NCI-H2107 treated with DMSO at 0.1 percent for 48 hours (cell line): ENCODE results near the gene HOXC11.

ENCODE experiments used
- DNase-seq: peaks from one replicate; lab custom pipeline; 2025; ENCODE audit not compliant: unreplicated experiment; lab: John Stamatoyannopoulos, UW

HOXC11 gene

DNA sequence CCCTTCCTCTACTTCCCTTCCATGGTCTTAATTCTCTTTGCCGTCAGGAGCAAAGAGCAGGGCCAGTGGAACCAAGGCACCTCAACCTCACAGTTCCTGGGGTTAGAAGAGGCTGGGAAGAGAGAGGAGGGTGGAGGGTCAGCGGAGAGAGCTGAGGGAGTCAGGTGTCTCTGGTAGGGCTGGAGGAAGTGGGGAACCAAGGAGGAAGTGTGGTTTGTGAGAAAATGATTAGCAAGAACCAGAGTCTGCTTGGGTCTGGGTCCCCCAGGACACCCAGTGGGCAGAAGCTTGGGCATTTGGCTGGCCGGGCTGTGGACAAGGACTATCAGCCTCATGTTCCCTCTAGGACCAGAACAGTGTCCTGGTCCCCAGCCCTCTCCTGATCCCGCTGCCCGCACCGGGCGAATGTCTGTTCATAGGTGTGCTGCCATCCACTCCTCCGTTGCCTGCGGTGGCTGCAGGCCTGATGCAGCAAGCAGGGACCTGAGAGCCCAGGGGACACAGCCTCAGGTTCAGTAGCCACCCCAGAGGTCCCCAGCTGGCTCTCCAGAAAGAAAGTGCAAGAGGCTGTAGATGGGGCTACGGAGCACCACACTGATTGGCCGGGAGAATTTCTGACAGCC is 15.9 kb upstream of the HOXC11 start:
- no peak for DNase-seq

DNA sequence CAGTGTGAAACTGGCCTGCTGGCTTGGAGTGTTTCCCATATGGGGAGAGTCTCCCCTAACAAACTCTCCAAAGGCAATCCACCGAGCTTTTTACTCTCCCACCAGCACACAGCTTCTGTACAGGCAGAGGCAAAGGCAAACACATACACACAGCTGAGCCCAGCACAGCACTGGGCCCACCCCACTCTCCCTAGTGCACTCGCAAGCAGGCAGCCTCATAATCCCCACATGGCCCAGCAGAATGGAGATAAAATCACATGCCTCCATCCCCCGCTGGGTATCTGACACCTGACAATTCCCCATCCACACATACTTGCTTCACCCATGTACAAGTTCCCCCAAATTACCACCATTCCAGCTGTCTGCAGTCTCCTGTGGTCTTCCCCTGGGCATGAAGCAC is 14.8 kb upstream of the HOXC11 start:
- DNase-seq, result no peak

DNA sequence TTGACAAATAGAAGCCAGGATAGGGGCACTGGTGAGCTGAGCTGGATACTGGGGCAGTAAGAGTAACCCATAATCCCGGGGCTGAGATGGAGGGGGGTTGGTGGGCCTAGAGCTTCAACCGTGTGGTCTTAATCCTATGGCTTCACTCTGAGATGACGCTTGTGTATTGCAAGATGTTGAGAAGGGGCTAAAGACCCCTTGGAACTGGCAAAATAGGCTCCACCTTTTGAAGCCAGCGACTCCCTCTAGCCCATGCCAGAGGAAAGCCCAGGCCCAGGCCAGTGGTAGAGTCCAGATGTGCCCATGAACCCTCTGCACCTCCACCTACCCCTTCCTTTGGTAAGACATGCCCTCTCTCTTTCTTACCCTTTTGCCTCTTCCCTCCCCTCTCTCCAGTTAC is 13.6 kb upstream of the HOXC11 start:
- no peak for DNase-seq

DNA sequence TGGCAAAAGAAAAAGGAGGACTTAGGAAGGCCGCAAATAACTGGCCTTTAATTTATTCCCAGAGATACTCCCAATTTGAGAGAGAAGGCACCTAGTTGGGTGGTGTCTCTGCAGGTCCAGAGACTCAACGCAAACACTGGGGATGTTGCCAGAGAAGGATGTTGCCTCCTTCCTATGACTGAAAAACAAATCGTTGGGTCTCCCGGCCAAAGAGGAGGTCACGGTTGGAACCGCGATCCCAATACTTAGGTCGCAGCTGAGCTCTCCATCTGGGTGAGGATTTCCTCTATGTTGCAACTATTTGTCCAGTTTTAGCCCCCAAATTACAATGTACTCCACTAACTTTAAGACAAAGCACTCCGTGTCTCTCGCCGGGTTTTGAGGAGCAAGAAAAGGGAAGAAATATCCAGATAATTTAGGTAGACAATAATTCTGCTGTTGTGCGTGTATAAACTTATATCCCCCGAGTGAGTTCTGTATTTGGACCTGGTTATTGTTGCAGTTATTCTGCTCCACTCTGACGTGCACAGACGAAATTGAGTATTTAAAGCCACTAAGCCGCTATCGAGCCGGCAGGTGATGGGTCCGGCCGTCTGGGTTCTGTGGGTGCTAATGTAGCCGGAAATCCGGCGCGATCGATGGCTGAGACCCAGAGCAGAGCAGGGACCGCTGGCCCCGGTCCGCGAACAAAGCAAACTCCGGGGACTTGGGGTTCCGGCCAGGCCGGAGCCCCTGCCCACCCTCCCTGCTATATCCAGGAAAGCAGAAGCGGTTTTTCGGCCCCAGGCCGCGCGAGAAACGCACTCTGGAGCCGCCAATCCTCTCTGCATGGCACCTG is 12.5 kb upstream of the HOXC11 start:
- no peak for DNase-seq

DNA sequence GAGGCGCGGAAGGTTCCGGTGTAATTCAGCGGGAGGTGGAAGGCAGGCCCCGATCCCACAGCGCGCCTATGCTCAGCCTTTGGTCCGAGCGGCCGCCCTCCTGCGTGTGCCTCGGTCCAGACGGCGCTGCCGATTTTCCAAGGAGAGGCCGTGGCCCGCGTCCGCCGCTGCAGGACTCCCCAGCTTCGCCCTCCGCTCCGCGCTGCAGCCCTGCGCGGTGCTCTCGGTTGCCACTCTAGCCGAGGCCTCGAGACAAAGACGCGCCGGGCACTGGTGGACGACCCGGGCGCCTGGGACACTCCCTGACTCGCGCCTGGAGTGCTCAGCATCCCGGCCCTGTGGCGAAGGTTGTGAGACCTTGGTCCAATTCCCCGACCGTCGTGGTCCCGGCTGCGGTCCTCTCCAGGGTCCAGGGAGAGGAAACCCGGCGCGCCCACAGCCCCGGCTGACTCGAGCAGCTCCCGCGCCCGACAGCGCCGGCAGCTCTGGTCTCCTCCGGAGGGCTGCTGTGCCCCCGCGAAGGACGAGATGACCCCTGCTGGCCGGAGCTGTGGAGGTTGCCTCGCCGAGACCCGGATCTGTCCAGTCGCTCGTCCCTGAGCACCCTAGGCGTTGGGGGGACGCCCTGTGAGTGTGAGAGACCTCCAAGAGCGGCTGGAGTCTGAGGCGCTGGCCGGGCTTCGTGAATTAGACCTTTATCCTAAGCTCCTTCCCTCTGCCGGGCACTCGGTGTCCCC is 11.7 kb upstream of the HOXC11 start:
- DNase-seq, result no peak

DNA sequence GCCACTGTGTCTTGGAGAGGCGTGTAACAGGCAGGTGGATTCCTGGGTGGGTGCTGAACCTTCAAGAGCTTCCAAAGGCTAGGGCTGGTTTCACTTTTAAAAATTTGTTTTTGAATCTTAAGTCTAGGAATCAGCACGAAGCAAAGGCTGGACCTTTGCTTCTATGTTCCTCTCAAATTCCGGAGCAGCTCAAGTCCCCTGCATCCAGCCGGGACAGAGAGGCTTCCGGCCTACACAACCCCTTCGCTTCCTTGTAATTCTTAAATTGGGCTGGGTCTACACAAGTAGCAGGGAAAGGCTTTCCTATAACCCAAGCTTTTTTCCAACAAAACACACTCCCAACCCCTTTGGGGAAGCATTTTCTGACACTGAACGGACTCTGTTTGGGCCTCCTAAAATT is 9.9 kb upstream of the HOXC11 start:
- DNase-seq, result no peak

DNA sequence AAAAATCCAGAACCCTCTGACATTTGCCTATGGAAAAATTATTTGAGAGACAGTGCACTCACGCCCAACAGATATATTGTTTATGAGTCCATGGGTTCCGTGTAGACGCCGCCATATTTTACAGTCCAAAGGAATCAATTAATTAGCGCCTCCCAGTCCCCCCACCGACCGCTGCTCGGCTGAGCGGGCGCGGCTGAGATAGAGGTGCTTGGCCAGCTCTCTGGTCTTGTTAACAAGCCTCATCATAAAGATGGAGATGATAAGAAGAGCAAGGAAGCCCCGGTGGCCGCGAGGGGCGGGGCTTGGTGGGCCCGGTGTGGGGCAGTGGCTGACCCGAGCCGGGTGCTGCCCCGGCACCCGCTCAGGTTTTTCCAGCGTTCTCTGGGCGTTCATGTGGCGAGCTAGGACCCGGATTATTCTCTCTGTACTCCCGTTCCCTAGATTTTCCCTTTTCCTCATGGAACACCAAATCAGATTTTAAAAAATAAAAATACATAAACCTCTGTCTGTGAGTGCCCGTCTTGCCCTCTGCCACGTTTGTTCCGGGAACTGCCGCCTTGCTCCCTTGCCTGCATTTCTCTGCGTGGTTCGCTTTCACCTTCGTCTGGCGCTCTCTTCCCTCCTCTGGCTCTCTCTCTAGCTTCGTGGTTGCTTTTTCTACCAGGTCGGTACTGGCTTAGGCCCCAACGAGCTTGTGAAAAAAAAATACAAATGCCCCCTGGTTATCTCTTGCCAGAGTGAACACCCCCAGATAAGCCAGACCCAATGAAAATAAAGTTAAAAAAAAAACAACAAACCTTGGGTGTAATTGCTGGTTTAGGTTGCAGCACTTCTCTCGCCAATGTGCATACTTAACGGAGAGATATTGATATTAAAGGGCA is 9.3 kb upstream of the HOXC11 start:
- DNase-seq, result no peak

DNA sequence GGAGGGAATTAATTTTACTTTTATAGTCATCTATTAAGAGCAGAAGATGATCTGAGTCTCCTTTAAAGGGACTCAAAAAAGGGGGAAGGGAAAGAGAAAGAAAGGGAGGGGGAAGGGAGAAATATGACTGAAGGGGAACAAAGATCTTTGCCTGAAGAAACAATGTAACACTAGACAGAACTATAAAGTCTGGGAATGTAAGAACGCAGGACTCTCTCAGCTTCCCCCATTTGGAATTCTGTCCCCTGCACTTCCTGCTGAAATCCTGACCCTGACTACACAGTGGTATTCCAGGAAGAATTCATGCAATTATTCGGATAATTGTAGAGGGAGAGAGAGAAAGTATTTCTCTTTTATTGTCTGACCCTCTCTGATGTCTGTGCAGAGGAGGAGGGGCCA is 8.6 kb upstream of the HOXC11 start:
- no peak for DNase-seq

DNA sequence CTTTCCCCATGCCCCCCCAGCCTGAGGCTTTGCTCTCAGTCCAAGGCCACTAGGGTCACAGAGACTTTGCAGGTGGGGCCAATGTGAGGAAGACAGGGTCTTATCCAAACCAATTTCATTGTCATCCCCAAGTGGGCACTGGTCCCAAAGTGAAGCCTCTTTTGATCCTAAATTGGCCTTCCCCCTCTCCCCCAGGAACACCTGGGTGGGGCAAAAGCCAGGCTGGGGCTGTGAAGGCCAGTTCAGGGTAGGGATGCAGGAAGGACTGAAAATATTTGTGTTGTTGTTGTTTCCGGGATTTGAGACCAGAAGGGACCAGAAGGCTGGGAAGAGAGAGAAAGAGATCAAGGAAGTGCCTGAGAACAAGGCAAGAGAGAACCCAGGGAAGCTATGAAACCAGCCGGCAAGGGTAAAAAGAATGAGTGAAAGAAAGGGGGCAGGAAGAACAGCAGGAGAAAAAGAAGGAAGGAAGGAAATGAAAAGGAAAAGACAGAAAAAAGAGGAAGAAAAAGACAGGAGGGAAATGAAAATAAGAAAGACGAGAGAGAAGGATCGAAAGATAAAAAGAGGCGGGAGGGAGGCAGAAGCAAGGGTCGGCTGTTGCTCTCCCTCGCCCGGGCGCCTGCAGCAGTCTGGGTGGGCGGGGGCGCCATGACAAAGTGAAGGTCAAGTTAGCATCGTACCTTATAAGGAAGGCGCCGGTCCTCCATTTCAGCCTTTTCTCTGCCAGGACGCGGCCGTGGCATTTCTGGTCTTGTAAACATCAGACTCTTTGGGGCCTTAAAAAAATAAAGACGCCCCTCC is 7.4 kb upstream of the HOXC11 start:
- DNase-seq, result no peak

DNA sequence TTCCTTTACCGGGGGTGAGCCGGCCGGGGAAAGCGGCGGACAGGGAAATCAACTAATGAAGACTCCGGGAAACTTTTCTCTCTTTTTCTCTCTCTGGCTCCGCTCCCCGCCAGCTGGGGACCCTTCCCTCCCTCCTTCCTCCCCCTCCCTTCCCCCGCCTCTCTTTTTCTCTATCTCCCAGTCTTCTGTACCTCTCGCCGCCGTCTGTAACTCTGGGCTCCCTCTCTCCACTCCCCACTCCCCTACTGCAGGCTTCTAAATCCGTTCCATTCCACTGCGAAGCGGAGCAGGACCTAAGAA is 6.9 kb upstream of the HOXC11 start:
- no peak for DNase-seq

DNA sequence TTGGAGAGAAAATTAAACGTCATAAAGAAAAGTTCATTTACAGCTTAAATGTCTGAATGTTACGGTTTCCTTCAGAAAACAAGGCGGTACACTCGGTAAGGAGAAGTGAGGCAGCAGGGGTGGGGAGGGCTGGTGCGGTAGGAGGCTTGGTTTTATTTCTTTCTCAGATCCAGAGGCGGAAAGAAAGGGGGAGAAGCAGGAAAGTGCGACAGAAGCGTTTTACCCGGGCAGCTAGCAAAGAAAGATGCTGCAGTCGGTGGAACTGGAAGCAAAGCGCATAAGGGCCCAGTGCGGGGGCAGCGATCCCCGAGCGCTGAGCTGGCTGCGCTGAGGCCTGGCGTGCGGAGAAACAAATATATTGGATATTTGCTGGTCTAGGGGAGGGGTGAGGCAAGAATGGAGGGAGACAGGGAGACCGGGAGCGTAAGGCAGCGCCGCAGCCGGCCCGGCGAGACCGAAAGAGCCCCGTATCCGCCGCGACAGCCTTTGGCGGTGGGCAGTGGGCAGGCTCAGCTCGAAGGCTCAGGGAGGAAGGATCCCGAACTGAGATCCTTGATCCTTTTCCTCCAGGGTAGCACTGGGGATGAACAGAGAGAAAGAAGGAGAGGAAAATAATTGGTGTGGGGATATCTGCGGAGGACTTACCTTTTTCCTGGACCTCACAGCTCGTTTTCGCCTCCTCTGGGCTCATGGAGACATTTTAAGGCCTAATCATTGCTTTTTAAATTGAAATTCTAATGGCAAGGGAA is 6.4 kb upstream of the HOXC11 start:
- no peak for DNase-seq

DNA sequence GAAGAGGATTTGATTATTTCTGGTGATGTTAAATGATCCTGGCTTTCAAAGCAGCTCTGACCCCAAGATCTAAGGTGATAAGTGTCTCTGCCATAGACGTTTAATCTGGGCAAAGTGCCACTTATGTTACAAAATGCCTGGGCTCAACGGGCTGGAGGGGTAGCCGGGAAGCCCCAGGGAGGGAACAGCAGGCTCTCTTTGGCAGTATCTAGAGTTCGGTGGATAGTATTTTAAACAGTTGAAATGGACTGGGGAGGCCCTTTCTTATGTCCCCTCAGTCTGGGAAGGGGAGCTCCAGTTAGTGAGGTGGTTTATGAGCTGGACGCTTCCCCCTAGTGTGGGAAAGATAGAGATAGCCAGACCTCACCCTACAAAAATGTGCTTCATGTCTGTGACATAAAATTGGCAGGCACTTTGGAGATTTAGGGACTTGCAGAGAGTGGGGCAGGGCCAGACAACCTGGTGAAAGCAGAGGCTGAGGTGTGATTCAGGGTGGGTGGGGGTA is 5.5 kb upstream of the HOXC11 start:
- DNase-seq, result no peak

DNA sequence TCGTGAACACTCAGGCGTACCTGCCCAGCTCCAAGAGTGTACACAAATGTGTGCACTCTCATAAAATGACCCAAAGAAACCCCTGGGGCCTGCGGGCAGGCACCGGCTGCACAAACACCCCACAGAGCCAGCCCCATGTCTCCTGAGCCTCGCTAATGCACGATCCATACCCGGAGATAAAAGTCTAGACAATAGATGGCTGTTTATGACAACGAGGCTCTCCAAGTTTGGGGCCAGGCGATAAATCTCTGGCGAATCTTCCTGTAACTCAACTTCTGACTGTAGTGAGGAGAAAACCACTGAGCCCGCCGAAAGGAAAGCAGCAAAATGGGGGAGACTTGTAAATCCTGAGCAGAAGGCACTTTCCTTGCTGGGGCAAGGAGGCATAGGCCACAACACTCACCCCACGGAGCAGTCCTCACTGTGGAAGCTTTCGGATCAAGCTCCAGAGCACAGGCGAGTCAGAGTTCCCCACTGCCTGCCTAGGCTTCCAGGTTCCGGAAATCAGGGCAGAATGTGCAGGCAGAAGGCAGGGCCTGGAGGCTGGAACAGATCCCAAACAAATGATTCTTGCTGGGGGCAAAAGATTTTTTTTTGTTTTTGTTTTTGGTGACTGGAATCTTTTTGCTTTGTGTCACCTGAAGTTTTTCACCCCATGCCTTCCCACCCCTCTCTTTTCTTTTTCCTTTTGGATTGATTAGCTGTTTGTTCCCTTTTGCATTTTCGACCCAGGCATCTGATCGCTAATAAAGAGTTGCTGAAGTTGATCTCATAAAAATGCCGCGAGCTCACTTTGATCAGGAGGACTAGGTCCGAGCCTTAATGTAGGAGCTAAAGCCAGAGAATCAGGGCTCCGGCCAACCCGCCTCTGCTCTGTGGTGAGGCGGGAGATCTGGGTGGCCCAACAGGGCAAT is 4.5 kb upstream of the HOXC11 start:
- DNase-seq, result no peak

DNA sequence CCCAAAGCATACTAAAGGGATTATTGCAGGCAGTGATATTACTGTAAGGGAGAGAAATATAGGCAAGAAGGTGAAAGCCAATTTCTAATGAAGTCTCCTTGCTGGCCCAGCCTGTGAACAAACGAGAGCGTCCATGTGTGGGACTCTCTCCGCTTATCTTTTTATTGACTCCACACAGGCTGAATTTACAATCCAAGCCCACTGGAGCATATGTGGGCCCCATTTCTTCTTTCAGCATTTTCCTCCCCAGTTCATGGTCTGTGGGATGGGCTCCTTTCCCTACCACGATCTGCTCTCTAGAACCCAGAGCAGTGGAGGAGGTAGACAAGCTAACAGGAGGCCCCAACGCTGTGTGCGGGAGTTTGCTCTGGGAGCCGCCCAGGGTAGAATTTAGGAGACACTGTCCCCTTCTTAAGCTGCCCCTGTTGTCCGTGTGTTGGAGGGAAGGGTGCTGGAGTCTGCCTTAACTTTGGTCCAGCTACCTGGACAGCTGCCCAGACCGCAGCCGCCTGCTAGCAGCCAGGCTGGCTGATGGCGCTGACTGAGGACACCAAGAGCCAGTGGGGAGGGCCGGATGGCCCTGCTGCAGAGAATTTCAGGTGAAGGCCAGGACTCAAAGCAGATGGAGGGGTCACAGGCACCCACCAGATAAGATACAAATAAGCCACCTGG is 3.2 kb upstream of the HOXC11 start:
- no peak for DNase-seq

DNA sequence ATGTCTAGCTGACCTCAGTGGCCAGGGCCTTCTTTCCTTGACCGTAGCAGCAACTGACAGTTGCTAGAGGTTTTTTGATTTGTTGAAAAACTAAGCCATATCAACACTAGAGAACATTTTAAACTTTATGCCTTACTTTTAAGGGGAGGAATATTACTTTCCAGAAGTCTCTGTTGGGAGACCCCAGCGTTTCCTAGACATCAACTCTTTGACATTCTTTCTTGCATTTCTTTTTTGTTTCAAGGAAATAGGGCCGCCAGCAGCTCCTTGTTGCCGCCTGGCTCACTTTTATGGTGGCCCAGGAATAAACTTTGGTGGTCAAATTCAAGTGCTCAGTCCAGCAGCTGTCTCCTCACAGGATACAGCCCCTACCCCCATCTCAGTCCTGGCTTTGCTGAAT is 2.5 kb upstream of the HOXC11 start:
- no peak for DNase-seq

DNA sequence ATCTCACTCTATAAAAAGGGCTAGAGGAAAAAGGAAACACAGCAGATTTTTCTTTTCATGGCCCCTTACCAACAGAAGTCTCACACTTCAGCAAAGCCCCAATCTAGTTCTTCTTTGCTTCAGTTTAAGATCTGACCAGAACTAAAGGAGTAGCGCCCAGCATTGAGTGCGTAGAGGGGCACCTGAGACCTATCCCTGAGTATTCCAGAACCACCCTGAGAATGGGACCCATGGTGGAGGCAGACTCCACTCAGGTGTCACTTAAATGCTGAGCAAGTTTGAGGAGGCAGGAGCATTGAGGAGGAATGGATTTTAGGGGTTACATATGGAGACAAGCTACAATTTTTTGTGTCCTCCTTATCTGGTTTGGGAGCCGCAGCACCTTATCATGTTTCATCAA is 1.8 kb upstream of the HOXC11 start:
- no peak for DNase-seq

DNA sequence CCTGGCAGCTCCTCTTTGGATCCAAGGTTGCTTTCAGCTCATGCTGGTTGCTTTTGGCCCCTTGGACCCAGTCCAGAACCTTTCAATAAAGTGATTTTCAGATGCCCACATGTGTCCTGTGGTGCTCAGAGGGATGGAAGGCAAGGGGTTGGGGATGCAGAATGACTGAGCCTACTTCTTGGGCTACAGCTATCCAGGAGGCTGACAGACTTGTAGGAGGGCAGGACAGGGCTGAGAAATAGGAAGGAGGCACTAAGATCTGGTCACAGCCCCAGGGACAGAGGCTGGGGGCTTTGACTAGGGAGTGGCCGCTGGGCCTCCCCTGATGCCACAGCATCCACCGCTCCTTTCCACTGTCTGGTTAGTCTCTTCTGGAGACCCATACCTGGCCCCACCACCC is 1.2 kb upstream of the HOXC11 start:
- DNase-seq, result no peak

DNA sequence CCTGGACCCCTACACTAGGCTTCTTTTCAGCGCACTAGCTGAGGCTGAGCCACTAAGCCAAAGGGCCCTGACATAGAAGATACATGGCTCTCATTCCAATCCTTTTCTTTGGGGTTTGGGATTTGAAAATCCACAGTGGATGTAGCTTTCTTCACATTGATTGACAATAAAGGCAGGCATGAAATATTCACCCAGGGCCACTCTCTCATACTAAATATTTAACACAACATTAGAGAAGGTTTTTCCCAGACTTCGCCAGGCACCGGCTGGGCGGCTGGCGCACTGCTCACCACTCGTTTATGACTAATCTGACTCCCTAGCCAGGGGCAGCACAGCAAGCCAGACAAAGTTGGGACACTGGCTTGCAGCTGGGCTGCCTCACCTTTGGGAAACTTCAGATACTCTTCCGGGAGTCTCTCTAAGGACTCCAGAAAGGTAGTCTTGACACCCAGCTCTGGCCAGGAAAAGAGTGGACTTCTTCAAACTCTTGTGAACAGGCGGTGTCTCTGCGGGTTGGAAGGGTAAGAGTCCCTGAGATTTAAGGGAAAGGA is 699 bp upstream of the HOXC11 start:
- no peak for DNase-seq
